H1 (cell line): ENCODE results near the gene TNS2. TPM values are rescaled to one million over a fixed set of nuclear protein-coding genes. Genes with fewer than 3 reads are reported as not detected.

Source experiments
- CTCF ChIA-PET: fragments of 300-600 bp; sonication (Branson Sonifier 250); formaldehyde crosslinking; loops from one replicate; lab custom pipeline; 2021; ENCODE audit not compliant: partially characterized antibody; lab: Charles Lee
- POLR2A ChIA-PET: fragments of 300-600 bp; sonication (Branson Sonifier 250); formaldehyde crosslinking; loops from one replicate; lab custom pipeline; 2021; ENCODE audit warnings: inconsistent platforms; ENCODE audit not compliant: partially characterized antibody; lab: Charles Lee
- DNase-seq, 2 experiments: peaks; one replicate each; pipeline versions ENCODE4 v3.0.0 to v3.0.0-alpha.2; 2010 to 2022; ENCODE audit warnings: low spot score in 2 of 2, low read depth in 1 of 2, mixed read lengths in 1 of 2
- FAIRE-seq: peaks from 2 replicates; lab custom pipeline; 2011; peaks lifted over from hg19 to GRCh38; lab: Jason Lieb, UNC
- H2AFZ ChIP-seq: 2 replicates; pipeline ENCODE4 v1.8.1; 2012; ENCODE audit warnings: low read length, inconsistent platforms
- H2AK5ac ChIP-seq: 2 replicates; pipeline ENCODE4 v1.6.1; 2013; ENCODE audit warnings: low read depth, low read length
- H2BK120ac ChIP-seq: replicated peaks from 2 replicates; pipeline ENCODE3; 2013; ENCODE audit warnings: low read depth, low read length, inconsistent platforms
- H2BK12ac ChIP-seq: 2 replicates; pipeline ENCODE4 v1.6.1; 2013; ENCODE audit warnings: low read depth, low read length
- H2BK15ac ChIP-seq: 2 replicates; pipeline ENCODE4 v1.6.1; 2013; ENCODE audit warnings: low read length
- H2BK20ac ChIP-seq: 2 replicates; pipeline ENCODE4 v1.6.1; 2013; ENCODE audit warnings: low read length
- H2BK5ac ChIP-seq: 2 replicates; pipeline ENCODE4 v1.6.1; 2013; ENCODE audit warnings: low read depth, low read length
- H3K14ac ChIP-seq: 2 replicates; pipeline ENCODE4 v1.6.1; 2013; ENCODE audit warnings: inconsistent platforms; ENCODE audit not compliant: insufficient read length
- H3K18ac ChIP-seq: 2 replicates; pipeline ENCODE4 v1.6.1; 2013; ENCODE audit warnings: low read length; ENCODE audit errors: extremely low read depth
- H3K23ac ChIP-seq: 2 replicates; pipeline ENCODE4 v1.6.1; 2013; ENCODE audit warnings: inconsistent platforms; ENCODE audit not compliant: insufficient read length
- H3K23me2 ChIP-seq: 2 replicates; pipeline ENCODE4 v1.6.1; 2013; ENCODE audit warnings: low read depth, low read length
- H3K27ac ChIP-seq: 2 replicates; pipeline ENCODE4 v1.6.1; 2011; ENCODE audit warnings: low read depth, low read length, inconsistent platforms
- H3K27me3 ChIP-seq, 4 experiments: replicated peaks in 1 of 4; 1 replicate in 1 of 4; 2 replicates in 3 of 4; pipeline versions ENCODE4 v1.6.1 to v1.8.1; 2011 to 2013; ENCODE audit warnings: low read length in 3 of 4, mild to moderate bottlenecking in 3 of 4, inconsistent platforms in 2 of 4, mixed read lengths in 2 of 4, moderate library complexity in 1 of 4; ENCODE audit not compliant: control insufficient read depth in 3 of 4, insufficient read depth in 3 of 4; ENCODE audit errors: extremely low read depth in 1 of 4
- H3K36me3 ChIP-seq, 4 experiments: 2 replicates each; pipeline versions ENCODE4 v1.6.1 to v1.8.1; 2011 to 2013; ENCODE audit warnings: mild to moderate bottlenecking in 4 of 4, low read length in 3 of 4, moderate library complexity in 2 of 4, control low read depth in 1 of 4, inconsistent platforms in 1 of 4; ENCODE audit not compliant: insufficient read depth in 4 of 4, control insufficient read depth in 2 of 4
- H3K4ac ChIP-seq: replicated peaks from 2 replicates; pipeline ENCODE3; 2013; ENCODE audit warnings: low read length, low read depth, mixed read lengths, inconsistent platforms; ENCODE audit not compliant: insufficient read length
- H3K4me1 ChIP-seq, 4 experiments: replicated peaks in 1 of 4; 1 replicate in 1 of 4; 2 replicates in 3 of 4; pipeline versions ENCODE4 v1.6.1 to v1.8.1; 2011 to 2013; ENCODE audit warnings: low read length in 3 of 4, inconsistent platforms in 2 of 4, mixed read lengths in 1 of 4; ENCODE audit not compliant: insufficient read depth in 4 of 4, control insufficient read depth in 3 of 4
- H3K4me2 ChIP-seq, 2 experiments: 2 replicates each; pipeline versions ENCODE4 v1.6.1 to v1.8.1; 2011 to 2013; ENCODE audit warnings: low read depth in 2 of 2, low read length in 2 of 2, control low read depth in 1 of 2, inconsistent platforms in 1 of 2, mild to moderate bottlenecking in 1 of 2; ENCODE audit not compliant: insufficient read depth in 1 of 2
- H3K4me3 ChIP-seq, 4 experiments: fragments of 200-600, 300-600 bp in 1 of 4; sonication (generic), shearing (Covaris generic), sonication (Bioruptor Twin) in 1 of 4; 2 replicates each; pipeline versions ENCODE4 v1.5.1 to v1.8.1; 2011 to 2016; ENCODE audit warnings: low read length in 4 of 4, low read depth in 3 of 4, control low read depth in 2 of 4, inconsistent platforms in 2 of 4, mild to moderate bottlenecking in 2 of 4, mixed read lengths in 1 of 4, moderate library complexity in 1 of 4; ENCODE audit not compliant: insufficient read depth in 2 of 4; ENCODE audit errors: extremely low read depth in 1 of 4
- H3K56ac ChIP-seq: replicated peaks from 2 replicates; pipeline ENCODE3; 2013; ENCODE audit warnings: low read depth, mild to moderate bottlenecking, mixed read lengths, low read length, inconsistent platforms; ENCODE audit not compliant: insufficient read length
- H3K79me1 ChIP-seq: 2 replicates; pipeline ENCODE4 v1.6.1; 2013; ENCODE audit warnings: low read depth, low read length, control low read depth
- H3K79me2 ChIP-seq, 2 experiments: 2 replicates each; pipeline versions ENCODE4 v1.6.1 to v1.8.1; 2012 to 2013; ENCODE audit warnings: low read length in 2 of 2, mild to moderate bottlenecking in 2 of 2, inconsistent platforms in 1 of 2; ENCODE audit not compliant: insufficient read depth in 2 of 2, control insufficient read depth in 1 of 2
- H3K9ac ChIP-seq, 4 experiments: replicated peaks in 1 of 4; 1 replicate in 1 of 4; 2 replicates in 3 of 4; pipeline versions ENCODE4 v1.6.1 to v1.8.1; 2011 to 2013; ENCODE audit warnings: low read depth in 3 of 4, low read length in 3 of 4, control low read depth in 2 of 4, mild to moderate bottlenecking in 2 of 4, moderate library complexity in 2 of 4, inconsistent platforms in 1 of 4; ENCODE audit errors: extremely low read depth in 1 of 4
- H3K9me3 ChIP-seq, 2 experiments: 2 replicates each; pipeline versions ENCODE4 v1.6.1 to v1.8.1; 2012 to 2013; ENCODE audit warnings: mild to moderate bottlenecking in 2 of 2, moderate library complexity in 2 of 2, control low read depth in 1 of 2, inconsistent platforms in 1 of 2, low read depth in 1 of 2, low read length in 1 of 2, mixed read lengths in 1 of 2; ENCODE audit not compliant: insufficient read depth in 2 of 2
- H4K20me1 ChIP-seq, 2 experiments: replicated peaks in 1 of 2; 2 replicates each; pipeline versions ENCODE3 to v1.8.1; 2011 to 2013; ENCODE audit warnings: inconsistent platforms in 2 of 2, low read length in 2 of 2, mild to moderate bottlenecking in 1 of 2; ENCODE audit not compliant: insufficient read depth in 2 of 2, control insufficient read depth in 1 of 2
- H4K5ac ChIP-seq: 2 replicates; pipeline ENCODE4 v1.6.1; 2013; ENCODE audit warnings: low read length, low read depth, mixed read lengths, inconsistent platforms; ENCODE audit not compliant: insufficient read length
- H4K8ac ChIP-seq: 2 replicates; pipeline ENCODE4 v1.8.0; 2013; ENCODE audit warnings: mild to moderate bottlenecking, moderate library complexity, low read length, inconsistent platforms; ENCODE audit not compliant: insufficient read depth; ENCODE audit errors: extremely low read depth
- H4K91ac ChIP-seq: replicated peaks from 2 replicates; pipeline ENCODE3; 2013; ENCODE audit warnings: low read length, mixed read lengths, inconsistent platforms; ENCODE audit not compliant: insufficient read length
- CBX5 ChIP-seq: fragments of 300-800, 300-1000 bp; sonication (generic); IDR thresholded peaks from 2 replicates; pipeline ENCODE4 v1.7.1; 2016; ENCODE audit warnings: antibody characterized with exemption, low read length, low read depth
- EP300 ChIP-seq, 2 experiments: IDR thresholded peaks; 1 replicate in 1 of 2; 2 replicates in 1 of 2; pipeline ENCODE4 v1.6.1; 2011 to 2012; ENCODE audit warnings: low read depth in 2 of 2, low read length in 2 of 2, mild to moderate bottlenecking in 2 of 2, borderline replicate concordance in 1 of 2, inconsistent platforms in 1 of 2, moderate library complexity in 1 of 2
- KDM5A ChIP-seq: fragments of 200-600 bp; IDR thresholded peaks from 2 replicates; pipeline ENCODE4 v1.7.1; 2012; ENCODE audit warnings: mild to moderate bottlenecking, low read length, inconsistent platforms, mixed read lengths
- TAF1 ChIP-seq: IDR thresholded peaks from 2 replicates; pipeline ENCODE4 v1.6.1; 2011; ENCODE audit warnings: mild to moderate bottlenecking, low read depth, low read length
- TAF7 ChIP-seq: optimal IDR thresholded peaks from 2 replicates; pipeline ENCODE3; 2011; ENCODE audit warnings: low read depth, mild to moderate bottlenecking, inconsistent platforms, low read length, moderate library complexity, borderline replicate concordance
- WGBS, 2 experiments: shearing (Covaris generic) in 1 of 2; methylation state at CpG; one replicate each; pipeline versions ENCODE4 v1.1.6 to v1.1.7; 2013 to 2015; ENCODE audit warnings: low lambda C conversion rate in 2 of 2, mixed read lengths in 2 of 2, inconsistent platforms in 1 of 2, low coverage in 1 of 2, missing lambda C conversion rate in 1 of 2; ENCODE audit not compliant: insufficient replicate concordance in 2 of 2, insufficient coverage in 1 of 2, insufficient read length in 1 of 2; ENCODE audit errors: extremely low coverage in 1 of 2, missing lambda C conversion rate in 1 of 2; 5-methylcytosine and 5-hydroxymethylcytosine counted together
- polyA plus RNA-seq, 7 experiments: library from polyadenylated mRNA; depleted of rRNA in 3 of 7; stranded (reverse) in 5 of 7; unstranded in 2 of 7; fragments of >200 nt in 5 of 7; fragments of 200-250 nt in 2 of 7; gene quantifications; 1 replicate in 5 of 7; 2 replicates in 1 of 7; 4 replicates in 1 of 7; pipeline versions ENCODE4 v1.2.1 to v1.2.3, GENCODE V29; 2011 to 2013; ENCODE audit warnings: missing spikeins in 2 of 7, mixed read lengths in 2 of 7
- total RNA-seq: library from RNA; stranded (reverse); fragmentation: NEBNext Ultra II Directional; extraction: Animal tissue kit (Norgen Biotek cat#: 25700); gene quantifications from 2 replicates; pipeline ENCODE4 v1.2.1, GENCODE V29; 2021
- TF ChIP-seq, protein P1 (sequence below), 3 experiments: IDR thresholded peaks; 1 replicate in 2 of 3; 2 replicates in 1 of 3; pipeline versions ENCODE4 v1.5.1 to v1.6.1; 2011; ENCODE audit warnings: low read length in 3 of 3, mild to moderate bottlenecking in 3 of 3, inconsistent platforms in 2 of 3, low read depth in 1 of 3, moderate library complexity in 1 of 3; ENCODE audit not compliant: insufficient read depth in 1 of 3; ENCODE audit errors: control extremely low read depth in 1 of 3

The TNS2 gene
- total and polyA plus RNA-seq, 2 of the 8 experiments (the other 6 are each of a cell fraction or from before 2014, with no cell fraction given), result 2.8 to 4.7 TPM

DNA sequence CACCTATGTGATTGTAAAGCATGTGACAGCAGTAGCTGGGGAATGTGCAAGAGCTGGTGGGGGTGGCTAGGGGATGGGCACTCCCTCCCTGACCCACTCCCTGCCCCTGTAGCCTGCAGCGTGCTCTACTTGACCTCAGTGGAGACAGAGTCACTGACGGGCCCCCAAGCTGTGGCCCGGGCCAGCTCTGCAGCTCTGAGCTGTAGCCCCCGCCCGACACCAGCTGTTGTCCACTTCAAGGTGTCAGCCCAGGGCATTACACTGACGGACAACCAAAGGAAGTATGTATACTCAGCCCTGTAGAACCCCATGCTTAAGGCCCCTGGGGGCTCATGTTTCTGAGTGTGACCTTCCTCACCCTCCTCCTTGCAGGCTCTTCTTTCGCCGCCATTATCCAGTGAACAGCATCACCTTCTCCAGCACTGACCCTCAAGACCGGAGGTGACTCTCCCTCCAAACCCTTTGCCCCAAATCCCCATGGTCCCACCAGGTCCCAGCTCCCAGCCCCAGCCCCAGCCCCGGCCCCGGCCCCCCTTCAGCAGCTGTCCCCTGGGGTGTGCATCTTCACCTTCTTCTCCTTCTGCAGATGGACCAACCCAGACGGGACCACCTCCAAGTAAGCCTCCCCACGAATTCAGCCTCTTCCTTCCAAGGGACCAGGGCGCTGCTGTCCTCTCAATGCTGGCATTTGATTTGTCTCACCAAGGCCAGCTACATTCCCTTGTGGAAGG, 13.3 kb downstream of the TNS2 start:
- no peaks in the 10 kb centered on the region for H3K9me3 ChIP-seq

More for the DNA sequence above, 13.3 kb downstream of the TNS2 start:
- WGBS, 2 experiments, result 87% methylated on average over 13 of the region's 14 CpGs; no CpG with 5 or more reads in 1 of the 2 experiments
- DNase-seq, result no peak
- H3K27ac ChIP-seq, result no peak overlapping the region
- H4K5ac ChIP-seq, result no peak overlapping the region
- no peak overlapping the region for H3K18ac ChIP-seq
- no peak overlapping the region for H3K4me3 ChIP-seq
- POLR2A ChIA-PET, result interaction anchor here (0.6 to 2.0 kb wide), 6 partner anchors 10 to 243 kb away, joined by 3 to 6 read pairs (median 4); partner anchors contain the start of gene SPRYD3
- H4K8ac ChIP-seq, result no peak overlapping the region
- peaks cover 0 to 2% of the 10 kb centered on the region in 2 experiments for H4K20me1 ChIP-seq
- peaks cover 0 to 4% (median 1%) of the 10 kb centered on the region in 4 experiments; a peak in 3 of 7 replicates for H3K27me3 ChIP-seq
- FAIRE-seq, result no peak
- H3K4me1 ChIP-seq, result peaks cover 0 to 7% (median 0%) of the 10 kb centered on the region in 4 experiments; a peak in 2 of 7 replicates
- H2BK15ac ChIP-seq, result no peak overlapping the region
- no peak overlapping the region for H2AFZ ChIP-seq
- no peak overlapping the region for H2BK5ac ChIP-seq
- H3K4me2 ChIP-seq, result no peak overlapping the region
- H2BK120ac ChIP-seq, result no peak overlapping the region
- H2BK20ac ChIP-seq, result no peak overlapping the region; the same call in 1 of the 2 replicates
- no peak overlapping the region for H3K4ac ChIP-seq
- no peak for TF ChIP-seq CBX5
- TF ChIP-seq TAF7, result no peak
- TF ChIP-seq EP300 (IDR thresholded peaks at IDR 0.05; ENCODE audit: borderline replicate concordance in 1 of 2, low read depth in 2 of 2, low read length in 2 of 2), result no peak
- TF ChIP-seq TAF1, result no peak
- TF ChIP-seq, protein P1, sequence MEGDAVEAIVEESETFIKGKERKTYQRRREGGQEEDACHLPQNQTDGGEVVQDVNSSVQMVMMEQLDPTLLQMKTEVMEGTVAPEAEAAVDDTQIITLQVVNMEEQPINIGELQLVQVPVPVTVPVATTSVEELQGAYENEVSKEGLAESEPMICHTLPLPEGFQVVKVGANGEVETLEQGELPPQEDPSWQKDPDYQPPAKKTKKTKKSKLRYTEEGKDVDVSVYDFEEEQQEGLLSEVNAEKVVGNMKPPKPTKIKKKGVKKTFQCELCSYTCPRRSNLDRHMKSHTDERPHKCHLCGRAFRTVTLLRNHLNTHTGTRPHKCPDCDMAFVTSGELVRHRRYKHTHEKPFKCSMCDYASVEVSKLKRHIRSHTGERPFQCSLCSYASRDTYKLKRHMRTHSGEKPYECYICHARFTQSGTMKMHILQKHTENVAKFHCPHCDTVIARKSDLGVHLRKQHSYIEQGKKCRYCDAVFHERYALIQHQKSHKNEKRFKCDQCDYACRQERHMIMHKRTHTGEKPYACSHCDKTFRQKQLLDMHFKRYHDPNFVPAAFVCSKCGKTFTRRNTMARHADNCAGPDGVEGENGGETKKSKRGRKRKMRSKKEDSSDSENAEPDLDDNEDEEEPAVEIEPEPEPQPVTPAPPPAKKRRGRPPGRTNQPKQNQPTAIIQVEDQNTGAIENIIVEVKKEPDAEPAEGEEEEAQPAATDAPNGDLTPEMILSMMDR (IDR thresholded peaks at IDR 0.05; ENCODE audit: control extremely low read depth in 1 of 3, insufficient read depth in 1 of 3, low read depth in 1 of 3, low read length in 3 of 3), result no peak
- TF ChIP-seq KDM5A, result no peak
- no peak overlapping the region for H3K9ac ChIP-seq
- CTCF ChIA-PET, result interaction anchor here (0.6 to 22.4 kb wide), 11 partner anchors 14 to 258 kb away, joined by 3 to 531 read pairs (median 4); partner anchors contain the start of genes AAAS, IGFBP6, SOAT2 and SPRYD3
- no peak overlapping the region for H3K23ac ChIP-seq
- H2AK5ac ChIP-seq, result no peak overlapping the region
- no peaks in the 10 kb centered on the region for H3K36me3 ChIP-seq
- H3K56ac ChIP-seq, result no peak overlapping the region
- H3K79me2 ChIP-seq, result no peaks in the 10 kb centered on the region
- no peak overlapping the region for H4K91ac ChIP-seq
- no peak overlapping the region for H2BK12ac ChIP-seq
- H3K23me2 ChIP-seq, result no peaks in the 10 kb centered on the region
- H3K14ac ChIP-seq, result no peak overlapping the region
- no peaks in the 10 kb centered on the region for H3K79me1 ChIP-seq
